GM21619 (cell line): ENCODE measurements around the gene AIFM2.

Experiments
- ATAC-seq: cut with Tn5 transposase; IDR thresholded peaks from one replicate; pipeline ENCODE4 v1.9.1; 2021; ENCODE audit not compliant: unreplicated experiment

Gene AIFM2

GRCh38 chr10:70063418-70064098 is 69.1 kb downstream of the AIFM2 start:
- ATAC-seq = no peak
